ENCODE data around the gene EFNA2.

- TF ChIP-seq, protein P1, sequence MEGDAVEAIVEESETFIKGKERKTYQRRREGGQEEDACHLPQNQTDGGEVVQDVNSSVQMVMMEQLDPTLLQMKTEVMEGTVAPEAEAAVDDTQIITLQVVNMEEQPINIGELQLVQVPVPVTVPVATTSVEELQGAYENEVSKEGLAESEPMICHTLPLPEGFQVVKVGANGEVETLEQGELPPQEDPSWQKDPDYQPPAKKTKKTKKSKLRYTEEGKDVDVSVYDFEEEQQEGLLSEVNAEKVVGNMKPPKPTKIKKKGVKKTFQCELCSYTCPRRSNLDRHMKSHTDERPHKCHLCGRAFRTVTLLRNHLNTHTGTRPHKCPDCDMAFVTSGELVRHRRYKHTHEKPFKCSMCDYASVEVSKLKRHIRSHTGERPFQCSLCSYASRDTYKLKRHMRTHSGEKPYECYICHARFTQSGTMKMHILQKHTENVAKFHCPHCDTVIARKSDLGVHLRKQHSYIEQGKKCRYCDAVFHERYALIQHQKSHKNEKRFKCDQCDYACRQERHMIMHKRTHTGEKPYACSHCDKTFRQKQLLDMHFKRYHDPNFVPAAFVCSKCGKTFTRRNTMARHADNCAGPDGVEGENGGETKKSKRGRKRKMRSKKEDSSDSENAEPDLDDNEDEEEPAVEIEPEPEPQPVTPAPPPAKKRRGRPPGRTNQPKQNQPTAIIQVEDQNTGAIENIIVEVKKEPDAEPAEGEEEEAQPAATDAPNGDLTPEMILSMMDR (IDR thresholded peaks at IDR 0.05), result no peak
- TF ChIP-seq, protein P2, sequence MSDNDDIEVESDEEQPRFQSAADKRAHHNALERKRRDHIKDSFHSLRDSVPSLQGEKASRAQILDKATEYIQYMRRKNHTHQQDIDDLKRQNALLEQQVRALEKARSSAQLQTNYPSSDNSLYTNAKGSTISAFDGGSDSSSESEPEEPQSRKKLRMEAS (IDR thresholded peaks at IDR 0.05), result no peak; the same call in 1 of the 2 replicates
- no peak for TF ChIP-seq REST (IDR thresholded peaks at IDR 0.05)
- TF ChIP-seq TFCP2L1 (CRISPR knock-in tag; IDR thresholded peaks at IDR 0.05), result peak; percentile 97
- TF ChIP-seq TP53 (CRISPR knock-in tag; IDR thresholded peaks at IDR 0.05), result peak; percentile 96
- no peak for TF ChIP-seq CHD2 (IDR thresholded peaks at IDR 0.05; ENCODE audit: low read length, partially characterized antibody)
- no peak for TF ChIP-seq HDAC2 (IDR thresholded peaks at IDR 0.05)
Observed at GRCh38 chr19:1259206-1259875, 26.3 kb upstream of the EFNA2 start.

Measured in A549 (cell line).